ENCODE results near the gene CEBPZ.
"Not testable (repeated sequence)": the region's sequence is repeated elsewhere in the genome, so short reads cannot be mapped to it uniquely, and the experiment has no call there.

Gene CEBPZ

GRCh38 chr2:37215250-37215649 lies 16.1 kb downstream of the CEBPZ start:
- no peak for DNase-seq (ENCODE audit: low read depth)

- no peak for DNase-seq (ENCODE audit: low read depth)
These were observed 19.5 kb downstream of the CEBPZ start for GRCh38 chr2:37211939-37212338.

GRCh38 chr2:37211212-37211611 lies 20.2 kb downstream of the CEBPZ start:
- DNase-seq (ENCODE audit: low read depth), result no peak

GRCh38 chr2:37206760-37207159 lies 24.6 kb downstream of the CEBPZ start:
- DNase-seq (ENCODE audit: low read depth), result not testable (repeated sequence)

GRCh38 chr2:37205689-37206341 lies 25.6 kb downstream of the CEBPZ start:
- no peak for DNase-seq (ENCODE audit: low read depth)

DNA sequence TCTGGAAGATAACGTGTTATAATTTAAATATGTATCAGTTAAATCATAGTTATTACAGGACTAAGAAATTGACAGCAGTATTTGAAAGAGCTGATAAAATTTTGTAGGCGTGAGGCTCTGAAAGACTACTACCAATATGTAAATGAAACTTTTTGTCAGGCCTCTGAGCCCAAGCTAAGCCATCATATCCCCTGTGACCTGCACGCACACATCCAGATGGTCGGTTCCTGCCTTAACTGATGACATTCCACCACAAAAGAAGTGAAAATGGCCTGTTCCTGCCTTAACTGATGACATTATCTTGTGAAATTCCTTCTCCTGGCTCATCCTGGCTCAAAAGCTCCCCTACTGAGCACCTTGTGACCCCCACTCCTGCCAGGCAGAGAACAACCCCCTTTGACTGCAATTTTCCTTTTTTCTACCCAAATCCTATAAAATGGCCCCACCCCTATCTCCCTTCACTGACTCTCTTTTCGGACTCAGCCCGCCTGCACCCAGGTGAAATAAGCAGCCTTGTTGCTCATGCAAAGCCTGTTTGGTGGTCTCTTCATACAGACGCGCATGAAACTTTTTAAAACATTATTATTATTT lies 26.2 kb downstream of the CEBPZ start:
- not testable (repeated sequence) for DNase-seq (ENCODE audit: low read depth)

- DNase-seq (ENCODE audit: low read depth), result no peak
These were observed 27.7 kb downstream of the CEBPZ start for GRCh38 chr2:37203708-37204107.

DNA sequence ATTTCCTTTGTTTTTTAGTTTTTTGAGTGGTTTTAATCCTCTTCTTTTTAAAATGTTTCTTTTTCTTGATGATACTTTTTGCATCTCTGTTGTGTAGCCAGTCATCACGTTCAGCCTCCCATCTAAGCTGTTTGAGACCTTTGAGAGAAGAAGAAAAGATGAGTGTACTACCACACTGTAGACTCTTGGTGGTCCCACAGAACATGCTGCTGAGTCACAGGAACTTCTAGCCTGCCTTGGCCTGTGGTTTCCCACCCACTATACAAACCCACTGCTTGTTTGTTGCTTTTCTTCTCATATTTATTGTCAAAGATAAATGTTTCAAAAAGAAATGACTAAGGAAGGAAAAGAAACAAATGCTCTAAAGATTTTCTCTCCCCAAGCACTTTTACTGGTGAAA lies 29.6 kb downstream of the CEBPZ start:
- DNase-seq (ENCODE audit: low read depth), result peak; percentile 33

DNA sequence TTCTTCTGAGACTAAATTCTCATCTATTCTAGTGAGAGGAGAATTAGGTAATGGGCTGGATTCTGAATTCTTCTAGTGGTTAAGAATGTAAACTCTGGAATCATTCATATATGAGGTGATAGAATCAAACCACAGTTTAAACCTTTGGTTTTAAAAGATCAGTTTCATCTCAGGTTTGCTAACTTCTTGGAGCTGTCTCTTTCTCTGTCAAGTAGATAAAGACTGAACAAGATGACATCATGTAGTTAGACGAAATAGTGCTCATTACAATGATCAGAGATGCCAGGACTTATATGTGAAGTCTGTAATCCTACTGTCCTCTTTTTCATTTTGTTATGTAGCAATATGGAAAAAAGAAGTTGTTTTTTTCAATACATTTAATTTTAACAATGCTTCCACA lies 30.2 kb downstream of the CEBPZ start:
- DNase-seq (ENCODE audit: low read depth), result no peak

GRCh38 chr2:37198681-37199065 lies 32.7 kb downstream of the CEBPZ start:
- DNase-seq (ENCODE audit: low read depth), result no peak

- DNase-seq (ENCODE audit: low read depth), result peak; percentile 83
These were observed 34.8 kb downstream of the CEBPZ start, which contains the start of gene CEBPZOS for GRCh38 chr2:37196320-37197195. Gene CEBPZOS (plus strand): TSS chr2:37196496. CDS start chr2:37199705, 3,209 bp downstream.

- DNase-seq (ENCODE audit: low read depth), result not testable (repeated sequence)
These were observed 35.5 kb downstream of the CEBPZ start for GRCh38 chr2:37195862-37196319.

GRCh38 chr2:37192551-37192950 lies 38.8 kb downstream of the CEBPZ start:
- no peak for DNase-seq (ENCODE audit: low read depth)

- no peak for DNase-seq (ENCODE audit: low read depth)
These were observed 39.6 kb downstream of the CEBPZ start for GRCh38 chr2:37191747-37192146.

DNA sequence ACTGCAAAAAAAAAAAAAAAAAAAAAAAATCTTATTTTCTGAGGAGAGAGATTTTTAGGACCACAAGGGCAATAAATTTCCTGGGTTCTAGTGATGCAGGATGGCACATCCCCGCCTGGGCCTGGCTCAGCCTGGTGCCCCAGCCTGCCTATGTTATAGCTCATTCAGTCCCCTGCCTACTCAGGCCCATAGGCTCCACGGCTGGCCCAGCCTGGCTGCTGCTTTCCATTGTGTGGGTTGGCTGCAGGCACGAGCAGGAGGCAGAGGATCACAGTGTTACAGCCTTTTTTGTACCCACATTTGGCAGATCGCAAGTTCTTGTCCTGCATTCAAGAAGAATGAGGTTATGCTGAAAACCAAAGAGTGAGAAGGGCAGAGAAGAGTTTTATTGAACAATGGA lies 40.1 kb downstream of the CEBPZ start:
- DNase-seq (ENCODE audit: low read depth), result no peak

DNA sequence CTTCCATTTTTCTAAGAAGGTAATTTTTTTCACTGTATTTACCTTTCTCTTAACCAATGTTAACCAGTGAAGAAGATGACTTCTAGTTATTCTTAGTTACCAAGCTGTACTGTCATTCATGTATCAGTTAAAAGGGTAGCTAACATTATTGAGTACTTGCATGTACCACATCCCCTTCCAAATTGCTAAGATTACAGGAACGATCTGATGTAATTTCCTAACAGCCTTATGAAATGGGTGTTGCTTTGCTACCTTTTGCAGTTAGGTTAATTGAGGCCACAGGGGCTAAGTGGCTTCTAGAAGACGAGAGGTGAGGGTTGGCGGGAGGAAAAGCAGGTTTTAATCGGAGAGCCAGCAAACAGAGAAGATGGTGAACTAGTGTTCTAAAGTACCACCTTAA lies 41.1 kb downstream of the CEBPZ start:
- DNase-seq (ENCODE audit: low read depth), result no peak

DNA sequence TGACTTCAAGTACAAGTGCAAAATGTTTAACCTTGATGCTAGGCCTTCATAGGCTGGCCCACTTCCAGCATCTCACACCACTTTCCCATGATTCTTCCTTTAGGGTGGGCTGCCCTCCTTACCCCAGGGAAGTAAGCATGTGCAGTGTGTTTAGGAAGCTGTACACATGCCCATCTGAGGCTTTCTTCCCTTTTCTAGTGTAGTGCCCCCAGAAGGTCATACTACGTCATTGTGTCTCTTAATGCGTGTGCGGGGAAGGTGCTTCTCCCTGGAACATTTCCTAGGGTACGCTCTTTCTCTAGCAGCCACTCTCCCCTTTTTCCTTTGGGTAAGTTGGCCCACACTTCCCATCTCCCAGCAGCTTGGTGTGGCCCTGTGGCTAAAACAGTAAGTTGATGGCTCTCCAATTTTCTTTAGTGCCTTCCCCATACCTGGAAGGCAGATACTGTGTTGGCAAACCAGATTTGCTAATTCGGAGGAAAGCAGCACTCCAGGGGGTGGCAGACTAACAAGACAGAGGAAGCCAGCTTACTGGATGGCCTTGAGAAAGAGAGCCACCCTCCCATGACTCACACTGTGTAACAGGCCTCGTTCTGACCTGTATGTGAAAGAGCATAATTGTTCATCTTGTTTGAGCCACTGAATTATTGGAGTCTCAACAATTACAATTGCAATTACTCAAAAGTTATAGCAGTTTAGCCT lies 41.8 kb downstream of the CEBPZ start:
- DNase-seq (ENCODE audit: low read depth), result no peak

- DNase-seq (ENCODE audit: low read depth), result no peak
These were observed 42.8 kb downstream of the CEBPZ start, which contains the start of gene SULT6B1 for GRCh38 chr2:37188570-37188969. Gene SULT6B1 (minus strand): TSS chr2:37188670. CDS start chr2:37188640, 30 bp downstream.

GRCh38 chr2:37181726-37182684 lies 49.4 kb downstream of the CEBPZ start:
- DNase-seq (ENCODE audit: low read depth), result no peak

DNA sequence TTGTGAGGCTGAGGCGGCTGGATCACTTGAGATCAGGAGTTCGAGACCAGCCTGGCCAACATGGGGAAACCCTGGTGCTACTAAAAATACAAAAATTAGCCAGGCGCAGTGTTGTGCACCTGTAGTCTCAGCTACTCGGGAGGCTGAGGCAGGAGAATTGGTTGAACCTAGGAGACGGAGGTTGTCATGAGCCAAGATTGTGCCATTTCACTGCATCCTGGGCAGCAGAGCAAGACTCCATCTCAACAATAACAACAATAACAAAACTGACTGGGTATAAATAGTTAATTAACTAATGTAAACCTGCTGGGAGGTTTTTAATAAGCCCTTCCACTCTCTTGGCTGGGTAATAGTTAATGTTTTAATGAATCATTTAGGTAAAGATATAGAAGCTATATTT lies 50.8 kb downstream of the CEBPZ start:
- no peak for DNase-seq (ENCODE audit: low read depth)
